ENCODE data around the gene TCAF2.
"Not testable (repeated sequence)": the region's sequence is repeated elsewhere in the genome, so short reads cannot be mapped to it uniquely, and the experiment has no call there.

Gene TCAF2

DNA sequence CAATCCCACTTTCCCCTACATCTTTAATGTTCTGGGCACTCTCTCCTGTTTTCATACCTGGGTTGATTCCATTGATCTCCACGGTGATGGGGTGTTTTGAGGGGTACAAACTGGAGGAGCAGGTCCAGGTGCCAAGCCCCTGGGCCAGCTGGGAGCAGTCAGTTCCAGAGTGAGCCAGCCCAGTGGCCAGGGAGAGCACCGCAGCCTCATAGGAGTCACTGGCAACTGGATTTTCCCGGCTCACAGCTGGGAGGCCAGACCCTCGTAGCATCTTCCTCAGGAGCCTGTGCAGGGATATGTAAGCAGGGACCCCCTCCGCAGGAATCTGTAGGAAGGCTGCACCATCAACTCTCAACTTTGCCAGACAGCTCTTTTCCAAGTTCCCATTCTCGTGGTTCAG, 25.8 kb downstream of the TCAF2 start:
- DNase-seq (ENCODE audit: low read depth); H3K4me3 ChIP-seq (replicated peaks; ENCODE audit: low read depth, low read length): not testable (repeated sequence)

DNA sequence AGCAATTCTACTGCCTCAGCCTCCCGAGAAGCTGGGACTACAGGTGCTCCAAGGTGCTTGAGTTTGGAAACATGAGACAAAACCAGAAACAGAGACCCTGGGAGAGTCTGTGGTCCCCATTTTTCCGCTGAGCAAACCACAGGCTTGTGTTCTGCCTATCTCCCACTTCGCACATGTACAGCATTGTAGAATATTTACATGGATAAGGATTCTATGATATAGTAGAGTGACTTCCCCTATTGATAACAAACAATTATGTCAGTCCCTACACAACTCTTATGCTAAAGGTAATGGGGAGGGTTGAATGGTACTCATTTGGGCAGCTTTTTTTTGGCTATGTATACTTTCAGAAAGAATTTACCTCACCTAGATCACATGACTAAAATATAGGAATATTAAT, 29.1 kb downstream of the TCAF2 start:
- not testable (repeated sequence) for DNase-seq (ENCODE audit: low read depth)

DNA sequence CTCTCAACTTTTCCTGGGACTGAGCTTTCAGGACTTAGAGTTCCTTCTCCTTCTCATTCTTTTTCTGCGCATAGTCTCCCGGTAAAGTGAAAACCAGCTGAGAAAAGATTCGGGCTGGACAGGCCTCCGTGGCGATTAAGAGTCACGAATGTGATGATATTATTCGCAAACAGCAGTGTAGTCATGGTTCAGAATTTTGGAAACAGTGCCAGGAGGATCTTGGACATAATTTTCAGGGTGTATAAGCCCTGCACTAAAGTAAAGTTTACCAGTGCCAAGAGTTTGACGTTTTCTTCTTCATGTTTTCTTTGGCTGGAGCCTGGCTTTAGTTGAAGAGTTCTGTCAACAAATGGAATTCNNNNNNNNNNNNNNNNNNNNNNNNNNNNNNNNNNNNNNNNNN, 29.7 kb downstream of the TCAF2 start:
- DNase-seq (ENCODE audit: low read depth); H3K4me3 ChIP-seq (replicated peaks; ENCODE audit: low read depth, low read length): not testable (repeated sequence)

More for the DNA sequence above, 29.1 kb downstream of the TCAF2 start:
- H3K4me3 ChIP-seq (replicated peaks; ENCODE audit: low read depth, low read length), result not testable (repeated sequence)
